ENCODE data around the gene BMPR1A.

The BMPR1A gene

GRCh38 chr10:86721232-86721631 lies 35.2 kb upstream of the BMPR1A start:
- no peak overlapping the region for H3K27ac ChIP-seq
- TF ChIP-seq ZFX (IDR thresholded peaks at IDR 0.05; ENCODE audit: borderline replicate concordance) (no peak), CTCF (IDR thresholded peaks at IDR 0.05) (no peak)

GRCh38 chr10:86723009-86723408 lies 33.4 kb upstream of the BMPR1A start:
- TF ChIP-seq ZFX (IDR thresholded peaks at IDR 0.05; ENCODE audit: borderline replicate concordance): no peak
- TF ChIP-seq CTCF (IDR thresholded peaks at IDR 0.05): no peak
- no peak overlapping the region for H3K27ac ChIP-seq

GRCh38 chr10:86724445-86724844 lies 32.0 kb upstream of the BMPR1A start:
- no peak for TF ChIP-seq ZFX (IDR thresholded peaks at IDR 0.05; ENCODE audit: borderline replicate concordance)
- TF ChIP-seq CTCF (IDR thresholded peaks at IDR 0.05): no peak
- no peak overlapping the region for H3K27ac ChIP-seq

- no peak for TF ChIP-seq ZFX (IDR thresholded peaks at IDR 0.05; ENCODE audit: borderline replicate concordance)
- H3K27ac ChIP-seq: no peak overlapping the region
Measured at GRCh38 chr10:86725980-86726676, 30.3 kb upstream of the BMPR1A start.

GRCh38 chr10:86726677-86726999 lies 29.8 kb upstream of the BMPR1A start:
- TF ChIP-seq ZFX (IDR thresholded peaks at IDR 0.05; ENCODE audit: borderline replicate concordance): no peak
- no peak for TF ChIP-seq CTCF (IDR thresholded peaks at IDR 0.05)
- no peak overlapping the region for H3K27ac ChIP-seq

GRCh38 chr10:86727470-86727869 lies 28.9 kb upstream of the BMPR1A start:
- H3K27ac ChIP-seq: no peak overlapping the region
- TF ChIP-seq CTCF (IDR thresholded peaks at IDR 0.05) (no peak), ZFX (IDR thresholded peaks at IDR 0.05; ENCODE audit: borderline replicate concordance) (no peak)

GRCh38 chr10:86728056-86728455 lies 28.4 kb upstream of the BMPR1A start:
- no peak for TF ChIP-seq ZFX (IDR thresholded peaks at IDR 0.05; ENCODE audit: borderline replicate concordance)
- TF ChIP-seq CTCF (IDR thresholded peaks at IDR 0.05): no peak
- H3K27ac ChIP-seq: no peak overlapping the region

- H3K27ac ChIP-seq: no peak overlapping the region
- TF ChIP-seq ZFX (IDR thresholded peaks at IDR 0.05; ENCODE audit: borderline replicate concordance): no peak
- TF ChIP-seq CTCF (IDR thresholded peaks at IDR 0.05): no peak
Measured at GRCh38 chr10:86729677-86730076, 26.7 kb upstream of the BMPR1A start.
